Amniotic epithelial cell (primary cell): ENCODE measurements around the gene CUEDC1.
A peak's percentile ranks its signal among the peaks of the same experiment; 100 is the strongest.
"Not testable (repeated sequence)": the region's sequence is repeated elsewhere in the genome, so short reads cannot be mapped to it uniquely, and the experiment has no call there.

Experiments used
- DNase-seq: peaks from one replicate; pipeline ENCODE4 v3.0.0-alpha.2; 2010; ENCODE audit warnings: low read depth

The CUEDC1 gene

DNA sequence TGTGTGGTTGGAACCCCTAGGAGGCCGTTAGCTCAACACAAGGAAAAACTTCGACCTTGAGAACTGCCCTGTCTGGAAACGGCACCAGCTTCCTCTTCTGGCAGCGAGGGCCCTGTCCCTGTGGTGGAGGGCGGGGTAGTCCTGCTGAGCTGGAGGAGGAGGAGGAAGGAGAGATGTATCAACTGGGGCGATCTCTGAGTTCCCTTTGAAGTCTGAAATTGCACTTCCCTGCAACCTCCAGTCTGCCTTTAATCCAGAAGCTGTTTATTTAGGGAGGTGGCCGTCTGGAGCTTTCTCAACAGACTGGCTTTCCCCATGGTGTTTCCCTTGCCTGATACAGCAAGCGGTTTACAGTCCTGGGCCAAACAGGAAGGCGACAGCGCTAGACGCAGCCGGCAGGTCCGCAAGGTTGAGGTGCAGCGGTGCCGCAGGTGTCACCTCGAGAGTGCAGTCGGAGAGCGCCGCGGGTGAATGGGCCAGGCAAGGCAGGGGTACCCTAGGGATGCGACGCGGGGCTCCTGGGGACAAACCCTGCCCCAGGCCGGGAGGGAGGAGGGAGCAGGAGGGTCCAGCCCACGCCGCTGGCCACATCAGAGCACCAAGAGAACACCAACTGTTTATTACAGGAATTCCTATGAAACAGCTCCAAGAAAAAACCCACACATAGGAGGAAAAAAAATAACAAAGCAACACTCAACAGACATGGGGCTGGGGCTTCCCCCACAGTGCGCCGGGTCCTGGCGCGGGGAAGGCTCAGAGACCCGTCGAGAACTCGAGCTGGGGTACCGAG lies 94.0 kb downstream of the CUEDC1 start:
- peak; percentile 50 for DNase-seq

DNA sequence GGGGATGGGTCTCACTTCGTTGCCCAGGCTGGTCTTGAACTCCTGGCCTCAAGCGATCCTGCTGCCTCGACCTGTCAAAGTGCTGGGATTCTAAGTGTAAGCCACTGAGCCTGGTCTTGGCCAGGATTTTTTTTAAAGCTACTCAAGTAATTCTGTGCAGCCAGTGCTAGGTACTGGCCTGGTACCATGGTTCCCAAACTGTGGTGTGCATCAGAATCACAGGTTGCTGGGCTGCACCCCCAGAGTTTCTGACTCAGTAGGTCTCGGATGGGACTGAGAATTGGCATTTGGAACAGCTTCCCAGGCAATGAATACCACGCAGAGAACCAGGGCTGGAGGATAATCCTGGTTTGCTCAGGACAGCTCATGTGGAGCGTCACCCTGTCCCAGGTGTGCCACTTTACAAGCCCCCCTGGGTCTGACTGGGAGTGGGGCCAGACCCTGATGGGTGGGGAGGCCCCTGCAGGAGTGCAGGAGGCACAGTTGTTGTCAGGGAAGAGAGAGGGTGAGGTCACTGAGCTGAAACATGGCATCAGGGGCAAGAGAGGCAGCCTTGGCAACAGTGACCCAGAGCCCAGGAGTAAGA lies 94.7 kb downstream of the CUEDC1 start:
- no peak for DNase-seq

DNA sequence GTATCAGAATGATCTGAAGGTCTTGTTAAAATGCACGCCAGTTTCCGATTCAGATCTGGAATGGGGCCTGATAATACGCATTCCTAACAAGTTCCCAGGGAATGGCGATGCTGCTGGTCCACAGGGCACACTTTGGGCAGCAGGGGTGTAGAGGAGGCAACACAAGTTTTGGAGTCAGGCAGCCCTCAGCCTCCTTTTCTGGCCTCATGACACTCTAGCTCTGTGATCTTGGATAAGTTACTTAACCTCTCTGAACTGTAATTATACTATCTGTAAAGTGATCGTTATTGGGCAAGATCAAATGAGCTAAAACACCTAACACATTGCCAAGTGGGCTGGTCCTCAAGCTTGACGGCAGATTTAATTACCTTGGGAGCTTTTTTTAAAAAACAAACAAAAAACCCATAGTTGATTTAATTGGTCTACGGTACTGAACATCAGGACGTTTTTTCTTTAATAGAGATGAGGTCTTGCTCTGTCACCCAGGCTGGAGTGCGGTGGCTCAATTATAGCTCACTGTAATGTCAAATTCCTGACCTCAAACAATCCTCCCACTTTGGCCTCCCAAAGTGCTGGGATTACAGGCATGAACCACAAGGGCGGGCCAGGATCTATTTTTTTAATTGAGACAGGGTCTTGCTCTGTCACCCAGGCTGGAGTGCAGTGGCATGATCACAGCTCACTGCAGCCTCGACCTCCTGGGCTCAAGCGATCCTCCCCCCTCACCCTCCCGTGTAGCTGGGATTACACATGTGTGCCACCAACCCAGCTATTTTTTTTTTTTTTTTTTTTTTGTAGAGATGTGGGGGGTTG lies 95.4 kb downstream of the CUEDC1 start:
- no peak for DNase-seq

DNA sequence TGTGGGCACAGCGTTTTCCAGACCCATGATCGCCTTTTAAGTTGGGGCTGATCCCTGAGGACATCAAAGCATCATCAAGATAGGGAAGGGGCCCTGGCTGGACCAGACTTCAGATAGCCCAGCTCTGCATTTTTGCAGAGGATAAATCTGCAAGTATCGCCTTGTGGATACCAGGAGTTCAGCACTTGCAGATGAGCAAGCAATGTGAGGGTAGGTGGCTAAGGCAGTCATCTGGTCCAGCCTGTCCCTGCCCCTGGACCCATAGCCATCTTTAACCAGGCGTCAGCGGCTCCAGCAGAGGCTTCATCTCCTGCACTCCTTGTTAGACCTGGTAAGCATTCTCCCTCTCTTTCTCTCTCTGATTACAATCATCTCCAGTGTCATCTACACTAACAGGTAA lies 96.4 kb downstream of the CUEDC1 start:
- DNase-seq: no peak

DNA sequence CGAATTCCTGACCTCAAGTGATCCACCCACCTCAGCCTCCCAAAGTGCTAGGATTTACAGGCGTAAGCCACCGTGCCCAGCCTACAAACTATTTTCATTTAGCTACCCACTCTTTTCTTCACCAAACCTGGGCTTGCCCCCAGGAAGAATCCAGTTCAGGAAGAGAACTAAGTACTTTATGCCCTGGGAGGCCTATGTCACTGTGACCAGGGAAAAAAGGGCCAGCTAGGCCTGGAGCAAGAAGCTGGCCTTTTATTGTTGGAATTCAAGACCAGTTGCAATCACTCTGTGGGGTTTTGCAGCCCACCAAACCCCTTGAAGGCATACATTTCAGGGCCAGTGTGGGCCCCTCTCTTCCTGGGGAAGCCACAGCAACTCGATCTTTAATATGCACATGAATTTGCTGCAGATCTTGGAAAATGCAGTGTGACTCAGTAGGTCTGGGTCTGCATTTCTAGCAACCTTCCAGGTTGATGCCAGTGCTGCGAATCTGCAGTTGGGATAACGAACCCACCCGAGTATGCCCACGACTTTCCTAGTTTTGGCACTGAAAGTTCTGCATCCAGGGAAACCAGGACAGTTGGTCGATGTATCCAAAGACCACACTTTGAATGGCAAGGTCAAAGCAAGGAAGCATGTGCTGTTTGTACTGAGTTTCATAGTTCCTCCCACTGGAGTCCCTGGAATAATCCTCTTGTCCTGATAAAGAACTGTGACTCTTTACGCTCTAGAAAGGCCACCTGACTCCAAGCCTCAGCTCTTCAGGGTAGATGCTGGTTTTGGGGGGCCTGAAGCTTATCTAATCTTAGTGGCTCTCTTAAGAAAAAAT lies 98.2 kb downstream of the CUEDC1 start:
- DNase-seq: no peak

DNA sequence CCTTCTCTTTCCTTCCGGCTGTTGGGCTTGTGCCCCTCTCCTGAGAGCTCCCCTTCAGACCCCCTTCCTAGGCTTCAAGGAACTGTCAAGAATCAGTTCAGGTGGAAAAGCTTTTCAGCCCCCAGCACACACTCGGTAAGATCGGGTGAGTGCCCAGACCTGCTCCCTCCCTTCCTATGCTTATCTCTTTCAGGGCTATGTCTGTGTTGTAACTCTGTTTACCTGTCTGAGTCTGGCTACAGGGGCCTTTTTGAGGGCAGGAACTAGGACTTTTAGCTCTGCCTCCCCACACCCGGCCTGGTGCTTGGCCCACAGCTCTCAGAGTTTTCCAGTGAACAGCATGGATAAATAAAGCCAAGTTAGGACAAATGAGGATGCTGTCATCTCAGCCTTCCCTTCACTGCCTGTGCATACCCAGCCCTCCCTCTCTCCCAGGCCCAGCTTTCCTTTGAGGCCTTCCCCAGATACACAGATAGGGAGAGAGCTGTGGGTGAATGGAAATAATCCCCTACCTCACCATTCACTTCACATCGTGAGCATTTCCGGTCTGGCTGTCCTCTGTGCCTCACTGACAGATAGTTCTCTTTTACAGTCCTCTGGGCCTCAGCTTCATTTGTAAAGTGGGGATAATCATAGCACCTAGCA lies 99.7 kb downstream of the CUEDC1 start:
- DNase-seq: no peak

DNA sequence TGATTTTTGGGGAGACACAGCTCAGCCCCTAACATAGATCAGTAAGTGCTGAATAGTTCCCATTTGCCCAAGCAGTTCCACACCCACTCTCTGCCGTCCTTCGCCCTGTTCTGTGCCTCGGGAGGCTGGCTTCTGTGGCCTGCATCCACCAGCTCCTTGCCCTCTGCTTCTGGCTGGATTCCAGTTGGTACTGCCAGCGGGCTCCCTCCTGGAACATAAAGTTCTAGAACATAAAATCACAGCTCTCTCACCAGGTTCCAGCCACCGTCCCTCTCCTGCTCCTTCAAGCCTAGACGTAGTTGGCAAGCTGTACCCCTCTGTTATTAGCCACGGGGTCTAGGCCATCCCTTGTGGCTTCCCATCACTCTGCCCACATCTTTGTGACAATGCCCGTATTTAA lies 101.5 kb downstream of the CUEDC1 start:
- no peak for DNase-seq

DNA sequence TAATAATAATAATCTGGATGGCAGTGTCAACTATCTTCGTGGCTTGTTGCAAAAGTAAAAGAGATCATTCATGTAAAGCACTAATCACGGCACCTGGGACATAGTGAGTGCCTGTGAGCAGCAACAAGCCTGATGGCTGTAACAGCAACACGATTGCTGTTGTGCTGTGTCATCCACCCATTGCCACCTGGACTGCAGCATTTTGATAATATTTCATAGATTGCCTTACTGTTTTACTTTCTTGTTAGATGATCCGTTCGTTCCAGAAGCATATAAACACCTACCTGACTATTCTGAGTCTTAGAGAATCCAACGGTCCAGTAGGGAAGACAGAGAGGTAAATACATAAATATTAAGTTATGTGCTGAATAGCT lies 102.3 kb downstream of the CUEDC1 start:
- no peak for DNase-seq

DNA sequence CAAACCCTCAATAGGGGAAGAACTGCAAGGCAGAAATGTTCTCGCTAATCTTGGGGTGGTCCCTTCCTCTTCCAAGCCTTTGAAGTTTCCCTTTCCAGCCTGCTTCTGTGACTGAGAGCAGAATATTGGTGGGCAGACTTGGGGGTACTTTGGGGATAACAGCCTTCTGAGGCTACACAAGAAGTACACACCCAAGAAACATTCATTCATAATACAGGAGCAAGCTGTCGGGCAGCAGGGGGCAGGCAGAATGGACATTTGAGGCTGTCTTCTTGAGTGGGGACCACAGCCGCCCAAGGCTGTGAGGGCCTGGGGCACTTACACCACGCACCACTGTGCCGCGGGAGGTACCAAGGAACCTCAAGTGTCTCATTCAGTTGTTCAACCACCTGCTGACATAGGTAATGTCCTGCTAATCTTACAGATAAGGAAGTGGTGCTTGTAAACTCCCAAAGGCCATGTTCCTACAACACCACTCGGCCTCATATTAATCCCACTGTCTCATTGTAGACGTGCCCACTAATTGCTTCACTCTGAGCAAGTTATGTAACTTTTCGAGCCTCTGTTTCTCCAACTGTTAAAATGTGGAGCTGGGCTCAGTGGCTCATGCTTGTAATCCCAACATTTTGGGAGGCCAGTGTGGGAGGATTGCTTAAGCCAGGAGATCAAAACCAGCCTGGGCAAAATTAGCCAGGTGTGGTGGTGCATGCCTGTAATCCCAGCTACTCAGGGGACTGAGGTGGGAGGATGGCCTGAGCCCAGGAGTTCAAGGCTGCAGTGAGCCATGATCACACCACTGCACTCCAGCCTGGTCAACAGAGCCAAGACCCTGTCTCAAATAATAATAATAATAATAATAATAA lies 102.9 kb downstream of the CUEDC1 start:
- DNase-seq: no peak

DNA sequence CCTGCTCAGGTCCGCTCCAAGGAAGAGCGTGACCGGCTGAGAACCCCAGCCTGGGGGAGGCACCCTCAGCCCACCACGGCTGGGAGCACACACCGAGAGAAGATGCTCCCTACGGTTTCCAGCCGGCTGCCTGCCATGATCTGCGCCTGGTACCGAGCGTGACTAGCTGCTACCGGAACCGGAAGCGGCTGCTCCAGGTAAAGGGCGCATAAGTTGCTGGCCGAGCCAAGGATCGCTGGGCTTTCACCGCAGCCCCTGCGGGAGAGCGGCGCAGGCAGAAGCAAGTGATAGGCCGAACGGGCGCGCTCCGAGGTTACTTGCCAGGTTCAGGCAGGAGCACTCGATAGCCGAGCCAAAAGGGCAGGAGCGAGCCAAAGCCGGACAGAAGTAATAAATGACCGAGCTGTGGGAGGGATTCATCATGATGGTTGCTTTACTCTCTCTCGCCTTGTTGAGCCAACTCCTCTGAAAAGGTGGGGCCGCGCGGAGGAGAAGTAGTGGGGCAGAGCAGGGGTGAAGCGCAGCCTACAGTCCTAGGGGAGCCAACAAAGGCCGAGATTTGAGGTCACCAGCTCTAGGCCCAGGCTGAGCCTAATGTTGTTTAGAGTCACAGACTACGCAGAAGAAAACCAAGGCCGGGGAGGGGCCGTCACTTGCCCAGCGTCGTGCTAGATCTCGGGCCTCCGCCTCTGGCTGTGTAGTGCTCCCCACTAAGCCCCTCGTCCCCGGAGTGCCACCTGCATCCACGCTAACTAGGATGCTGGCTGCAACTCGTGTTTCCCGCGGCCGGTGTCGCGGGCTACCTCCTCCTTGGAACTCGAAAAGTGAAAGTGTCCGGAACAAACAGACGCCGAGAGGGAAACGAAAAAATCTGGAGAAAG lies 105.1 kb downstream of the CUEDC1 start, which contains the start of gene MRPS23:
Gene MRPS23 (minus strand): TSS at position 171 of the 881 bp plus-strand sequence. CDS start 34 bp downstream, at position 137.
- DNase-seq: peak; percentile 99

DNA sequence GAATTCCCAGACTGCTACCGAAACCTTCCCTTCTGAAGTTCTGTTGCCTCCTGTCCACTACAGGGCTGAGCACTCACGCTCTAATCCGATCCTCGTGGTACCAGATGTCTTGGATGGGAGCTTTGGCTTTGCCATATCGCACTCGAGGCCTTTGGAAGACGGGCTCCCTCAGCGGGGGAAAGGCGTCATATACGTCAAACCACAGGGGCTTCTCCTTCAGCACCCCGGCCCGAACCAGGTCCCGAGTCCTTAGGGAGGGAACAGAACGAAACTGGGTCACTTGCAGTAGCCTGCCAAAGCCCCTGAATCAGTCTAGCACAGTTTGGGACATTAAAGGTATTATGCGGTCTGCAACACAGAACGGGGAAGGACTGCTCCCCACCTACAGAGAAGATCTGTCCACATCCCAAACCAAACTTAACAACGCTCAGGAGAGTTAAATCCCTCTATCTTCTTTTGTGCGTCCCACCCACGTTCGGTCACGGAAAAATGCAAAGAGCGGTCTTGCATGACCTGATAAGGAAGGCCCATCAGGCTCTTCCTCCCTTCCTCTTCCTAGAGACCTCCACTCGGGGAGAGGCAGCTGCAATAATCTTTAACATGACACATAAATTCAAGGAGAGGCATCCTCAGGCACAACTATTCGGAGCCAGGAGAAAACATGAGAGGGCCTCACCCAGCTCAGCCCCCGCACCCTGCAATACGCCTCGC lies 105.9 kb downstream of the CUEDC1 start:
- no peak for DNase-seq

DNA sequence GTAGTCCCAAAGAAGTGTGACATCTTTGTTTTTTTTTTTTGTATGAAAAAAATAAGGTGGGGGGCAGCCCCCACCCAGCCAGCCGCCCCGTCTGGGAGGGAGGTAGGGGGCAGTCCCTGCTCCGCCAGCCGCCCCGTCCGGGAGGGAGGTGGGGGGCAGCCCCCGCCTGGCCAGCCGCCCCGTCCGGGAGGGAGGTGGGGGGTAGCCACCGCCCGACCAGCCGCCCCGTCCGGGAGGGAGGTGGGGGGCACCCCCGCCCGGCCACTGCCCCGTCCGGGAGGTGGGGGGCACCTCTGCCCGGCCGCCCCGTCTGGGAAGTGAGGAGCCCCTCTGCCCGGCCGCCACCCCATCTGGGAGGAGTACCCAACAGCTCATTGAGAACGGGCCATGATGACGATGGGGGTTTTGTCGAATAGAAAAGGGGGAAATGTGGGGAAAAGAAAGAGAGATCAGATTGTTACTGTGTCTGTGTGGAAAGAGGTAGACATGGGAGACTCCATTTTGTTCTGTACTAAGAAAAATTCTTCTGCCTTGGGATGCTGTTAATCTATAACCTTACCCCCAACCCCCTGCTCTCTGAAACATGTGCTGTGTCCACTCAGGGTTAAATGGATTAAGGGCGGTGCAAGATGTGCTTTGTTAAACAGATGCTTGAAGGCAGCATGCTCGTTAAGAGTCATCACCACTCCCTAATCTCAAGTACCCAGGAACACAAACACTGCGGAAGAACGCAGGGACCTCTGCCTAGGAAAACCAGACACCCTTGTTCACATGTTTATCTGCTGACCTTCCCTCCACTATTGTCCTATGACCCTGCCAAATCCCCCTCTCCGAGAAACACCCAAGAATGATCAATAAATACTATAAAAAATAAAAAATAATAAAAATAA lies 108.9 kb downstream of the CUEDC1 start:
- DNase-seq: not testable (repeated sequence)

DNA sequence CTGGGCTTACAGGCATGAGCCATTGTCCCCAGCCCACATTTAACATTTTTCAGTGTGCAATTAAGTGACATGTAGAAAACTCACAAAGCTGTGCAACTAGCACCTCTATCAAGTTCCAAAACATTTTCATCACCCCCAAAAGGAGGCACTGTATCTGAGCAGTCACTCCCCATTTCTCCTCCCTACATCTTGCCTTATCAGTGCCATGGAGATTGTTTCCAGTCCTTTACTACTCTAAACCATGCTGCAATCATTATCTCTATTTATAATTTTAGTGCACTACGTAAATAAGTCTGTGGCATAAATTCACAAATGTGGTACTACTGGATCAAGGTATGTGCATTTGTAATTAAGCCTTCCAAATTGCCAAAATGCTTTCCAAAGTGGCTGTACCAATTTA lies 112.9 kb downstream of the CUEDC1 start:
- DNase-seq: no peak

DNA sequence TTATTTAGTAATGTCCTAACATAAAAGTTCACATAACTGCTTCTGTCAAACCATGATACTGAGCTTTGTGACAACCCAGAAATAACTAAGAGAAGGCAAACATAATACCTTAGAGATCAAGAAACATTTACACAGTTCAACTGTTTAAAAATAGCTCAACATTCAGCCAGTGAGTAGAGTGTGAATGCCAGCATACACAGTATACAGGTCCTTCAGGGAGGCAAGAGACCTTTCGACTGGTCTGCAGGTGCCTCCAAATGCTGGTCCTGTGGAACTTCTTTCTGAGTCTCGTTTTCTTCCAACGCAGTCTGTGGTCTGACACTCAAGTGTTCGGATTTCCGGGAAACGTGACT lies 115.7 kb downstream of the CUEDC1 start:
- no peak for DNase-seq

DNA sequence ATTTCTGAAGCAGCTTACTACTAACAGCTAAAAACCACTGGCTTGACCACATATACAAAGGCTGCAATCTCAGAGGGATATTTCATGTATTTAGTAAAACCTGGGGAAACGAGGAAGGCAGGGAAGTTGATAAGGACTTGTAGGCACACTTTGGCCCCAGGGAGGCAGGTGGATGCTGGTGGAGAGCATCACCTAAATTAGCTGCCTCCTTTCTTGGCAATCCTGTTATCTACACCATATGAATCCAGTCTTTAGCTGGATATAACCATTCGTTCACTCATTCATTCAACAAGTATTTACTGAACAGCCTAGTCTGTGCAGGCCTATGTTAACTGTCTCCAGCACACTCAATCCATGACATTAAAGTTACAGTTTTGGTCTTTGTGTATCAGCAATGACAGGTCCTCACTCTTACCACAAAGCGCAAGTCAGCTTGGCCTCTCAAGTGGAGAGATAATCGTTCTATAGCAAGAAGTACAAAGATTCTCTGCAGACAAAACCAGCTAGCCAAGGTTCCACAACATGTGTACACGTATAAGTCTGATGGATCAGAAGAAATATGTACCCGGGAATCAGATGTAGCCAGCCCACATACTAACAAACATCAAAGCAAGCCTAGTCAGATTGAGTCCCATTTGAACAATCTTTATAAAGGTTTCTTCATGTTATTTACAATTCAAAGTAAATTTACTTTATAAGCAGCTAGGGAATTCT lies 116.2 kb downstream of the CUEDC1 start:
- DNase-seq: no peak

DNA sequence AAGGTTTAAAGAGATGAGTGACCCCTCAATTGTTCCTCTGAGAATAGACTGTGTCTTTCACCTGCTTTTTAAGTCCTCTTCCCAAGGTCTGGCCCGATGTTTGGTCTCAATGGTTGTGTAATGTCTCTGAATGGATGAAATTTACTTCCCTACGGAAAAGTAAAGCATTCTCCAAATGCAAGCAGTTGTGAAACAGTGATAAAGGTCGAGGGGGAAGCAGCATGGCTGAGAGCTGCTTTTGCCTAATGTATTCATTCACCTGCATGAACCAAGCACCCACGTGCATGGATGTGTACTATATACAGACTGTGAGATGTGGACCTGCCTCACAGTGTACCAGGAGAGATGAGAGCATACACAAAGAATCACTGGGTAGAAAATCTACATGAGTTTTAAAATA lies 116.8 kb downstream of the CUEDC1 start:
- no peak for DNase-seq

DNA sequence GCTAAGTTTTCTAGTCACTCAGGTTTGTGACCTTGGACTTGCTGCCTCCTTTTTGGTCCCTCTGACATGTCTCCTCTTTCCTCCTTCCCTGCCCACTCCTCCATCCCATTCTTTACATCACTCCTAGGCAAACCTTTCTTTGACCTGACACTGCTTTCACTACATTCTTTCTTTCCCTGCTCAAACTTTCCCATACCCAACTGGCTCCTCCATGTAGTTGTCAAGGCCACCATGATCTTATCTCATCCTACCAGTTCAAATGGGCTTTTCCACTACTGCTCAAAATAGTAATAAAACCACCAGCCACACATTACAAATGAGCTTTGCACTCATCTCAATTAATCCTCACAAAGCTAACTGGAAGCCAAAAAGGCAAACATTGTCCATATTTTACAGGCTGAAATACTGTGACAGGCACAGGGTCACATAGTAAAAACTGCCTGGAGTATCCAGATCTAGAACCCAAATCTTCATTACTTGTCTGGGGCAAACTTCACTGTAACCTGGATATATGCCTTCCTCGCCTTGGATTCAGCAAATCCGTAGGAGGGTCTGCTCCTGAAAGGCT lies 119.8 kb downstream of the CUEDC1 start:
- no peak for DNase-seq
